Measurements from ENCODE around the gene ESRRA. TPM values are rescaled to one million over a fixed set of nuclear protein-coding genes. Genes with fewer than 3 reads are reported as not detected.

Gene ESRRA
- total and polyA plus RNA-seq, 2 of the 13 experiments (the other 11 are each of a cell fraction or from before 2014, with no cell fraction given) = 18.1 to 36.3 TPM

- TF ChIP-seq PRDM4 (CRISPR knock-in tag; IDR thresholded peaks at IDR 0.05; ENCODE audit: borderline replicate concordance) (no peak), ZNF839 (CRISPR knock-in tag; IDR thresholded peaks at IDR 0.05; ENCODE audit: borderline replicate concordance) (no peak), PATZ1 (CRISPR knock-in tag; IDR thresholded peaks at IDR 0.05) (peak; percentile 72), HOXA9 (CRISPR knock-in tag; IDR thresholded peaks at IDR 0.05; ENCODE audit: borderline replicate concordance) (no peak), SRY (CRISPR knock-in tag; IDR thresholded peaks at IDR 0.05) (no peak), SNAPC5 (CRISPR knock-in tag; IDR thresholded peaks at IDR 0.05; ENCODE audit: borderline replicate concordance) (no peak), ZFAT (CRISPR knock-in tag; conservative IDR thresholded peaks at IDR 0.05) (no peak), TBP (CRISPR knock-in tag; IDR thresholded peaks at IDR 0.05) (no peak), NFYB (CRISPR knock-in tag; IDR thresholded peaks at IDR 0.05) (peak; percentile 41; the same call in 1 of the 2 replicates), HNRNPH1 (optimal IDR thresholded peaks at IDR 0.05; ENCODE audit: low read depth, low read length) (no peak), THYN1 (CRISPR knock-in tag; IDR thresholded peaks at IDR 0.05; ENCODE audit: borderline replicate concordance, low read depth) (no peak), FLYWCH1 (CRISPR knock-in tag; IDR thresholded peaks at IDR 0.05) (no peak), ATAD3A (CRISPR knock-in tag; IDR thresholded peaks at IDR 0.05) (no peak), ZNF616 (CRISPR knock-in tag; IDR thresholded peaks at IDR 0.05; ENCODE audit: low read depth) (no peak), GTF3A (CRISPR knock-in tag; conservative IDR thresholded peaks at IDR 0.05) (no peak), ZNF879 (CRISPR knock-in tag; IDR thresholded peaks at IDR 0.05) (no peak), ZNF570 (CRISPR knock-in tag; IDR thresholded peaks at IDR 0.05; ENCODE audit: borderline replicate concordance) (no peak), MAF1 (CRISPR knock-in tag; IDR thresholded peaks at IDR 0.05; ENCODE audit: borderline replicate concordance) (no peak), ZNF646 (CRISPR knock-in tag; IDR thresholded peaks at IDR 0.05) (no peak)
Measured at GRCh38 chr11:64305075-64305690, at the start of gene ESRRA (continued).
